HepG2 (cell line): ENCODE measurements around the gene PIK3CB. TPM values are rescaled to one million over a fixed set of nuclear protein-coding genes. Genes with fewer than 3 reads are reported as not detected.

ENCODE experiments used
- GRHL1 ChIP-seq: sonication (generic); formaldehyde crosslinking; conservative IDR thresholded peaks from 2 replicates; pipeline ENCODE4 v1.8.0; 2022; ENCODE audit warnings: missing genetic modification reagents
- NRL ChIP-seq: sonication (generic); formaldehyde crosslinking; IDR thresholded peaks from 2 replicates; pipeline ENCODE4 v1.5.0; 2020; ENCODE audit warnings: missing genetic modification reagents, mild to moderate bottlenecking, moderate library complexity, borderline replicate concordance
- RBM22 ChIP-seq: fragments of 200-400 bp; formaldehyde crosslinking; optimal IDR thresholded peaks from 2 replicates; pipeline ENCODE3; 2017; ENCODE audit warnings: mild to moderate bottlenecking, low read length, moderate library complexity
- RERE ChIP-seq: IDR thresholded peaks from 2 replicates; pipeline ENCODE4 v1.6.1; 2016; ENCODE audit warnings: low read depth, missing genetic modification reagents, missing compliant biosample characterization
- SRSF9 ChIP-seq: fragments of 200-400 bp; formaldehyde crosslinking; IDR thresholded peaks from 2 replicates; pipeline ENCODE4 v1.6.1; 2018; ENCODE audit warnings: borderline replicate concordance, mild to moderate bottlenecking, low read depth, low read length; ENCODE audit not compliant: insufficient read depth, poor library complexity, severe bottlenecking
- TCF7 ChIP-seq: sonication (generic); IDR thresholded peaks from 2 replicates; pipeline ENCODE4 v1.6.1; 2016; ENCODE audit warnings: antibody characterized with exemption, low read depth
- ZNF33A ChIP-seq: sonication (generic); formaldehyde crosslinking; IDR thresholded peaks from 2 replicates; pipeline ENCODE4 v1.5.1; 2020; ENCODE audit warnings: missing genetic modification reagents, mild to moderate bottlenecking, moderate library complexity, borderline replicate concordance
- ZNF382 ChIP-seq: sonication (generic); formaldehyde crosslinking; IDR thresholded peaks from 2 replicates; pipeline ENCODE4 v1.5.0; 2020; ENCODE audit warnings: missing genetic modification reagents, mild to moderate bottlenecking, borderline replicate concordance
- polyA plus RNA-seq, 8 experiments: library from polyadenylated mRNA; depleted of rRNA in 3 of 8; stranded (reverse) in 7 of 8; unstranded in 1 of 8; fragments of >200 nt; fragmentation: Illumina TruSeq in 4 of 8; extraction: Trizol in 4 of 8; gene quantifications; 2 replicates each; pipeline versions ENCODE4 v1.2.1 to v1.2.3, GENCODE V29; 2011 to 2016; ENCODE audit warnings: low read depth in 4 of 8, missing spikeins in 1 of 8, mixed read lengths in 1 of 8; ENCODE audit not compliant: insufficient read depth in 1 of 8
- total RNA-seq, 5 experiments: library from RNA; depleted of rRNA; stranded (reverse); fragments of >200 nt; fragmentation: Illumina TruSeq; extraction: Trizol; gene quantifications; 2 replicates each; pipeline ENCODE4 v1.2.3, GENCODE V29; 2016; ENCODE audit warnings: low read depth in 1 of 5
- TF ChIP-seq, protein P1 (sequence below): sonication (generic); formaldehyde crosslinking; IDR thresholded peaks from 2 replicates; pipeline ENCODE4 v1.9.0; 2021; ENCODE audit warnings: missing genetic modification reagents, mild to moderate bottlenecking, borderline replicate concordance
- TF ChIP-seq, protein P2 (sequence below), 2 experiments: IDR thresholded peaks; 2 replicates each; pipeline ENCODE4 v1.6.1; 2011 to 2012; ENCODE audit warnings: low read length in 2 of 2, borderline replicate concordance in 1 of 2, low read depth in 1 of 2, mild to moderate bottlenecking in 1 of 2, moderate library complexity in 1 of 2
- TF ChIP-seq, protein P3 (sequence below): sonication (generic); formaldehyde crosslinking; IDR thresholded peaks from 2 replicates; pipeline ENCODE4 v1.5.0; 2020; ENCODE audit warnings: missing genetic modification reagents
- TF ChIP-seq, protein P4 (sequence below): sonication (generic); formaldehyde crosslinking; IDR thresholded peaks from 2 replicates; pipeline ENCODE4 v1.4.0; 2020; ENCODE audit warnings: missing genetic modification reagents, low read depth, mild to moderate bottlenecking, borderline replicate concordance

PIK3CB gene
- total and polyA plus RNA-seq, 2 of the 13 experiments (the other 11 are each of a cell fraction or from before 2014, with no cell fraction given) = 6.6 to 18.7 TPM

GRCh38 chr3:138849222-138849940, 14.7 kb upstream of the PIK3CB start (continued):
- TF ChIP-seq, protein P1, sequence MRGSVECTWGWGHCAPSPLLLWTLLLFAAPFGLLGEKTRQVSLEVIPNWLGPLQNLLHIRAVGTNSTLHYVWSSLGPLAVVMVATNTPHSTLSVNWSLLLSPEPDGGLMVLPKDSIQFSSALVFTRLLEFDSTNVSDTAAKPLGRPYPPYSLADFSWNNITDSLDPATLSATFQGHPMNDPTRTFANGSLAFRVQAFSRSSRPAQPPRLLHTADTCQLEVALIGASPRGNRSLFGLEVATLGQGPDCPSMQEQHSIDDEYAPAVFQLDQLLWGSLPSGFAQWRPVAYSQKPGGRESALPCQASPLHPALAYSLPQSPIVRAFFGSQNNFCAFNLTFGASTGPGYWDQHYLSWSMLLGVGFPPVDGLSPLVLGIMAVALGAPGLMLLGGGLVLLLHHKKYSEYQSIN (CRISPR knock-in tag) = no peak
- TF ChIP-seq SRSF9 (no peak), RBM22 (no peak), NRL (CRISPR knock-in tag) (no peak), ZNF382 (CRISPR knock-in tag) (no peak), ZNF33A (CRISPR knock-in tag) (no peak), GRHL1 (CRISPR knock-in tag) (no peak), RERE (no peak), TCF7 (no peak)
- TF ChIP-seq, protein P2, sequence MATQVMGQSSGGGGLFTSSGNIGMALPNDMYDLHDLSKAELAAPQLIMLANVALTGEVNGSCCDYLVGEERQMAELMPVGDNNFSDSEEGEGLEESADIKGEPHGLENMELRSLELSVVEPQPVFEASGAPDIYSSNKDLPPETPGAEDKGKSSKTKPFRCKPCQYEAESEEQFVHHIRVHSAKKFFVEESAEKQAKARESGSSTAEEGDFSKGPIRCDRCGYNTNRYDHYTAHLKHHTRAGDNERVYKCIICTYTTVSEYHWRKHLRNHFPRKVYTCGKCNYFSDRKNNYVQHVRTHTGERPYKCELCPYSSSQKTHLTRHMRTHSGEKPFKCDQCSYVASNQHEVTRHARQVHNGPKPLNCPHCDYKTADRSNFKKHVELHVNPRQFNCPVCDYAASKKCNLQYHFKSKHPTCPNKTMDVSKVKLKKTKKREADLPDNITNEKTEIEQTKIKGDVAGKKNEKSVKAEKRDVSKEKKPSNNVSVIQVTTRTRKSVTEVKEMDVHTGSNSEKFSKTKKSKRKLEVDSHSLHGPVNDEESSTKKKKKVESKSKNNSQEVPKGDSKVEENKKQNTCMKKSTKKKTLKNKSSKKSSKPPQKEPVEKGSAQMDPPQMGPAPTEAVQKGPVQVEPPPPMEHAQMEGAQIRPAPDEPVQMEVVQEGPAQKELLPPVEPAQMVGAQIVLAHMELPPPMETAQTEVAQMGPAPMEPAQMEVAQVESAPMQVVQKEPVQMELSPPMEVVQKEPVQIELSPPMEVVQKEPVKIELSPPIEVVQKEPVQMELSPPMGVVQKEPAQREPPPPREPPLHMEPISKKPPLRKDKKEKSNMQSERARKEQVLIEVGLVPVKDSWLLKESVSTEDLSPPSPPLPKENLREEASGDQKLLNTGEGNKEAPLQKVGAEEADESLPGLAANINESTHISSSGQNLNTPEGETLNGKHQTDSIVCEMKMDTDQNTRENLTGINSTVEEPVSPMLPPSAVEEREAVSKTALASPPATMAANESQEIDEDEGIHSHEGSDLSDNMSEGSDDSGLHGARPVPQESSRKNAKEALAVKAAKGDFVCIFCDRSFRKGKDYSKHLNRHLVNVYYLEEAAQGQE (IDR thresholded peaks at IDR 0.05; ENCODE audit: borderline replicate concordance in 1 of 2, low read depth in 1 of 2, low read length in 2 of 2) = no peak
- TF ChIP-seq, protein P3, sequence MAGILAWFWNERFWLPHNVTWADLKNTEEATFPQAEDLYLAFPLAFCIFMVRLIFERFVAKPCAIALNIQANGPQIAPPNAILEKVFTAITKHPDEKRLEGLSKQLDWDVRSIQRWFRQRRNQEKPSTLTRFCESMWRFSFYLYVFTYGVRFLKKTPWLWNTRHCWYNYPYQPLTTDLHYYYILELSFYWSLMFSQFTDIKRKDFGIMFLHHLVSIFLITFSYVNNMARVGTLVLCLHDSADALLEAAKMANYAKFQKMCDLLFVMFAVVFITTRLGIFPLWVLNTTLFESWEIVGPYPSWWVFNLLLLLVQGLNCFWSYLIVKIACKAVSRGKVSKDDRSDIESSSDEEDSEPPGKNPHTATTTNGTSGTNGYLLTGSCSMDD (CRISPR knock-in tag) = no peak
- TF ChIP-seq, protein P4, sequence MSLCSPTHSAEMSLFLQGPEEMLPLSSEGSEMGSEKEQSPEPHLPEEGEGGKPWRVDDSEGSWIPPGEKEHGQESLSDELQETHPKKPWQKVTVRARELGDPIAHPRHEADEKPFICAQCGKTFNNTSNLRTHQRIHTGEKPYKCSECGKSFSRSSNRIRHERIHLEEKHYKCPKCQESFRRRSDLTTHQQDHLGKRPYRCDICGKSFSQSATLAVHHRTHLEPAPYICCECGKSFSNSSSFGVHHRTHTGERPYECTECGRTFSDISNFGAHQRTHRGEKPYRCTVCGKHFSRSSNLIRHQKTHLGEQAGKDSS (CRISPR knock-in tag) = no peak
